Stimulated activated CD8-positive, alpha-beta memory T cell treated with anti-CD3 and anti-CD28 coated beads, Interleukin-12 subunit alpha, Interleukin-12 subunit beta, amount 100 ng/mL, for 24 hours (primary cell): ENCODE results near the gene STAC2.
A peak's percentile ranks its signal among the peaks of the same experiment; 100 is the strongest.
"Not testable (repeated sequence)": the region's sequence is repeated elsewhere in the genome, so short reads cannot be mapped to it uniquely, and the experiment has no call there.

ENCODE experiments used
- DNase-seq: peaks from one replicate; pipeline ENCODE4 v3.0.0-alpha.2; 2020; ENCODE audit errors: extremely low read depth

The STAC2 gene

DNA sequence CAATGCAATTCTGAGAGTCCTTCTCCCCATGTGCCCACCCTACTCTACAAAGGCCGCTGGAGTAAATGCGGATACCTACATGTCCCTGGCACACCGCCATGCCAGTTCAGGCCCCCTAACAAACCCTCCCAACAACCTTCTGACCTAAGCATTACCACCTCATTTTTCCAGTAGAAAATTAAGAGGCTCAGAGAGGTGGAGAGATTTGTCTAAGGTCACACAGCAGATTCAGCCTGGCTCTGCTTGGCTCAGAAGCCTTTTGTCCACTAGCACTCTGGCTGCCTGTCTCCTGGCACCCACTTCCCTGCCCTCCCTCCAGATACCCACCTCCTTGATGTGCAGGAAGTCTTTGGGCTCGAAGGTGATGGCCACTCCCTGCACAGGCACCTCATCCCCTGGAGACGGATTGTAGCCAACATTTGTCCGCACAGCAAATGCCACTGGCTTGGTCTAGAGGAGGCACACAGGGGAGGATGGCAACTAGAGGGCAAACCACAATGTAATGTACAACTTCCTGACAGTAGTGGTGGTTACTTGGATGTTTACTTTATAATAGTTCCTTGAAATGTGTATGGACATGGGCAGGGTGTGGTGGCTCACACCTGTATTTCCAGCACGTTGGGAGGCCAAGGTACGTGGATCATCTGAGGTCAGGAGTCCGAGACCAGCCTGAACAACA lies 38.5 kb downstream of the STAC2 start:
- no peak for DNase-seq

DNA sequence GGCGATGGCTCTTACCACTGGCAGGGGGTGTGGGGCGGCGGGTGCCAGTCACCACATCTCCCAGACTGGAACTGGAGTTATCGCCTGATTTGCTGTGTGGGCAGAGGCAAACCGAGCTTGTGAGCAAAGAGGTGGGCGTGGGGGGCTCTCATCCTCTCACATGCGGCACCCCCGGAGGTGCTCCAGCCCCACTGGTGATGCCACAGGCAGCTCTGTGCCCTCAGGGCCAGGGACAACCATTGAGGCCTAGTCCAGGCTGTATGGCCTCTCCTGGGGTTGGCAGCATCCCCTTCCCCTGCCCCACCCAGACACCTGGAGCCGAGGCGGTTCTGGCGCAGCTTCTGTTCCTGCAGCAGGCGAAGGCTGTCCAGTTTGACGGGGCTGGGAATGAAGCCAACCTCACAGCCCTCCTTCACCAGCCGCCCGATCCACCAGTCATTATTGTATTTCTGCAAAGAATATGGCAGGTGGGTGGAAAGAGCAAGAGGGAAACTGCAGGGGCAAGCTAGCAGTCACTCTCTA lies 39.2 kb downstream of the STAC2 start:
- DNase-seq, result no peak

DNA sequence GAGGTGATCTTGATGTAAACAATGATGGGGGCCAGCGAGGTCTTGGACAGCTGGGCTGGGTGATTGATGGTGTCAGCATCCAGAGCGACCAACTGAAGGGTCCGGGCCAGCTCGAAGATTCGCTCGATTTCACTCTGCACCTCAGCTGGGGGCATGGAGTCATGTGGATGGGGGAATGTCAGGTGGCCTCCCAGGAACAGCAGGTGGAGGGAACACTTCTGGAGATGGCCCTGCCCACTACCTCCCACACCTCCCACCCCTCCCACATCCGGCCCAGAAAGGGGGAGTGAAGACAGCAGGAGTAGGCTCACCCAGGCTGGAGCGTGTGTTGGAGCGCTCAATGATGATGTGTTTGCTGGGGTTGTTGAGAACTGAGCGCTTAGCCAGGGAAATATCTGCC lies 42.0 kb downstream of the STAC2 start:
- no peak for DNase-seq

DNA sequence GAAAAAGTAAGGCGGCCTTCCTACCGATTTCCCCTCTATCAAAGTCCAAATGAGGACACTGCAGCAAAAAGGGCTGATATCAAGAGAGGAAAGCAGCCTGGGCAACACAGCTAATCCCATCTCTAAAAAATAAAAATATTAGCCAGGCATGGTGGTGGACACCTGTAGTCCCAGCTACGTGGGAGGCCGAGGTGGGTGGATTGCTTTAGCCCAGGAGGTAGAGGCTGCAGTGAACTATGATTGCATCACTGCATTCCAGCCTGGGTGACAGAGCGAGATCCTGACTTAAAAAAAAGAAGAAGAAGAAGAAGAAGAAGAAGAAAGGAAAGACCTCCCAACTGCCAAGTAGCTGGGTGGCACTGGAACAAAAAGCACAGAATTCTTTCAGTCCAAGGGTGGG lies 42.7 kb downstream of the STAC2 start:
- no peak for DNase-seq

DNA sequence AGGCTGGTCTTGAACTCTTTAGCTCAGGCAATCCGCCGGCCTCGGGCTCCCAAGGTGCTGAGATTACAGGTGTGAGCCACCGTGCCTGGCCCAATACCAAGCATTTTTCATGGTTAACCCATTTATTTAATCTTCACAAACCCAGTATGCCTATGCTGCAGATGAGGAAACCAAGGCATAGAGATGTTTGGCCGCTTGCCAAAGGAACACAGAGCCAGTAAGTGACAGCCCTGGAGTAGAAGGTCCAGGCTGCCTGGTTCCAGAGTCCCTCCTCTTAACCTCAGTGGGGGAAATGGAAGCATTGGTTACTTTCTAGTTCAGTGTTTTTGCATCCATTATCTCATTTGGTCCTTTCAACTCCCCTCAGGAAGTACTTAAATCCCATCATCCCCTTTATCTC lies 44.4 kb downstream of the STAC2 start:
- DNase-seq, result no peak

DNA sequence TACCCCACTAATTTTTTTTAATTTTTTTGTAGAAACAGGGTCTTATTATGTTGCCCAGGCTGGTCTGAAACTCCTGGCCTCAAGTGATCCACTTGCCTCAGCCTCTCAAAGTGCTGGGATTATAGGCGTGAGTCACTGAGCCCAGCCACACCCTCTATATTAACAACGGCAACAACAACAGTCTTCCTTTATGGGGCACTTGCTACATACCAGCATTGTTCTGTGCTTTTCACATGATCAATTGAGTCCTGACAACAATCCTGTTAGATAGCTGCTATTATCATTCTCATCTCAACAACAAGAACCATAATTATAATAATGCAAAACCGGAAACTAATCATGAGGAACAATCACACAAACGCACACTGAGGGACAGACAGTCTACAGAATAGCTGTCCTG lies 47.2 kb downstream of the STAC2 start:
- no peak for DNase-seq

DNA sequence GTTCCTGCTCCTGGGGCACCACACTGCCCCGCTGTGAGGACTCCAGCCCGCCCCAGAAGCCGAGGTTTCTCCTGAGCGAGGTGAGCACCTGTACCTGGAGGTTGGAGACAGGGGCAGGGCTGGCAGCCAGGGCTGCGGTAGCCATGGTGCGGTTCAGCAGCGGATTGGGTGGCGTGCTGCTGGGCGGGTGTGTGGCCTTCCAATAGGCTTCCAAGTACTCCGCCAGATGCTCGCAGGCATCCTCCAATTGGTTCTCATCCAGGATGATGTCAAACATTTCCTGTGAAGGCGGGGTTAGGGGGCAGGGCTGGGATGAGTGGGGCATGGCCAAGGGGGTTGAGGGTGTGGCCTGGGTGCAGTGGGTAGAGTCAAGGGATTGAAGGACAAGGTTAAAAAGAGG lies 48.5 kb downstream of the STAC2 start:
- DNase-seq, result no peak

DNA sequence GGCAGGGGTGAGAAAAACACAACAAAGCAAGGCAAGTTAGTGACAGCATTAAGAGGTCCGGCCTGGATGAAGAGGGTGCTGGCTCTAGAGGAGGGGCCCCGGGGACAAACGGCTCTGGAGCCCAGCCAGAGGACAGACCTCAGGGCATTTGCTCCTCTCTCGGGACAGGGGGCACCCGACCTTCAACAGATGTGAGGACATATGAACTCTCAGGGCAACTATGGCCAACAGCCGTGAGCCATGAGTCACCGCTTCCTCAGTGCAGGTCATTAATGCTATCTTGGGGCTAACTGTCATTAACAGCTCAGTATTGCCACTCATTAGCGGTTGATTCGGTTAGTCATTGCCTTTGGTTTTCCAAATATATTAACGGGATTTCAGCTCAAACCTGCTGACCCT lies 50.1 kb downstream of the STAC2 start:
- DNase-seq, result no peak

DNA sequence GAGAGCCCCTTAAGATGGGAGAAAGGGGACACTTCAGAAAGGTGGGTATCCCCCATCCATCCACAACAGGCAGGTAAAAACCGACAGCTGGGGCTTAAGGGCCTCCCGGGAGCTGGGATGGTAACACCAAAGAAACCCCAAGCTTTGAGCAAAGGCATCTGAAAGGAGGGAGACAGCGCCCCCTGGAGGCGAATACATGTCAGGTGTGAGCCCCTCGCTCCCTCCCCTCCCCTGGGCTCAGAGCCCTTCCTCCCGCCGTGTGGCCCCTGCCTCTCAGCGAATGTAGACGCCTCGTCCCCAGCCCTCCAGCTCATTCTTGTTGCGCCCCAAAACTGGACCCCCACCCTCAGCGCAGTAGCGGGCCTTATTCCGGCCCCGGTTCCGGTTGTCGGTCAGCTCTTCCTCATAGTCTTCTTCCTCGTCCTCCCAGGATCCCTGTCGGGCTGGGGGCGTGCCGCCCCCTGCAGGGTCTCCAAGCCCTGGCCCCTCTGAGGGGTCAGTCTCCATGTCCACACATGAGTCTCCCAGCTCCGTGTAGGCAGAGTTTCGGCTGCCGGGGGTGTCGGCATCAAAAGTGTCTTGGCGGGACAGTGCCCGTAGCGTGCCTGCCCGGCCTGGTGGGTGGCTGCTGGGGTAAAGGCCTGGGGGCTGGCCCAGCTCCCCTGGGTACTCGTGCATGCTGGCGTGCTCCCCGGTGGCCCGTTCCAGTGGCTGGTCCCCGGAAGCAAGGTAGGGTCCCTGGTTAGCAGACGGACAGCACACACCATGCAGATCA lies 50.6 kb downstream of the STAC2 start:
- DNase-seq, result peak; percentile 49

DNA sequence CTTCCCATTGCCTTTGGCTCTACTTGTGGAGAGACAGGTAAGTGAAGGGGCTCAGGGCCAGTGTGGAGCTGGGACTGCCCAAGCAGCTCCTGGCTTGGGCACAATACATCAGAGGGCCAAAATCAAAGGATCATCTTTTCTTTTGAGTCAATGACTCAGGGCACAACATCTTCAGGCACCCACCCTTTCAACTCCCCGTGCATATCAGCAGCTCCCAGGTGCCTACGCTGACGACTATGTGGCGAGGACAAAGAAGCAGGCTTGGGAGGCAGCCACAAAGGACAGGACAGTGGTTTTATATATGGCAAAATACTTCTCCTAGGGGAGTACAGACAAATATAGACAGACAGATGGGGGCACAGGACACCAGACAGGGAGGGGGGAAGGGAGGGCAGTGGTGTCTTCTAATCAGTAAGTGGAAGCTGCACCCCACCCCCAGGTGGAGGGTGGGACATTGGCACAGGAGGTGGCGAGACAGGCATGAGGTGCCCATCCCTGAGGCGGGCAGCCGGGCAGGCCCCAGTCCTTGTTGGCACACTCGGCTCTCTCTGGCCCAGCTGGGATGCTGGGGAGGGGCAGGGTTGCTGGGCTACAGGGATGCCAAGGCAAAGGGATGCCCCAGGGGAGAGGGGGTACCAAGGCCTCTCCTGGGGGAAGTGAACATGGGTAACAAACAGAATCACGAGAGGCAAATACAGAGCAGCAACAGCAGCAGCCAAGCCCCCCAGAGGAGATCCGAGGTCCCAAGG lies 52.0 kb downstream of the STAC2 start:
- no peak for DNase-seq

DNA sequence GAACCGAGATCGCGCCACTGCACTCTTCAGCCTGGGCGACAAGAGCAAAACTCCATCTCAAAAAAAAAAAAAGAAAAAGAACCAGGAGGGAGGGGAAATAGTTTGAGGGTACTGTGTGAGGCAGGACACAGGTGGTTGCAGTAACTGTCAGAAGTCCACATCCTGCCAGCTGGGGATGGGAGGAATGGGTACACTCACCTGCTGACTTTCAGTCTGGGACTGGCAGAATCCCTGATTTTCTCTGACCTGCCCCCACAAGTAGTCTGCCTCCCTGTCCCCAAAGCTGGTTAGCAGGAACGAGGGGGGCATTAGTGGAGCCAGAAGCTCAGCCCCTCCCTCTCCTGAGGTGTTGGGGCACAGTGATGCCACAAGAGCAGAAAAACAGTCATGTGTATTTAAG lies 52.7 kb downstream of the STAC2 start:
- DNase-seq, result no peak

DNA sequence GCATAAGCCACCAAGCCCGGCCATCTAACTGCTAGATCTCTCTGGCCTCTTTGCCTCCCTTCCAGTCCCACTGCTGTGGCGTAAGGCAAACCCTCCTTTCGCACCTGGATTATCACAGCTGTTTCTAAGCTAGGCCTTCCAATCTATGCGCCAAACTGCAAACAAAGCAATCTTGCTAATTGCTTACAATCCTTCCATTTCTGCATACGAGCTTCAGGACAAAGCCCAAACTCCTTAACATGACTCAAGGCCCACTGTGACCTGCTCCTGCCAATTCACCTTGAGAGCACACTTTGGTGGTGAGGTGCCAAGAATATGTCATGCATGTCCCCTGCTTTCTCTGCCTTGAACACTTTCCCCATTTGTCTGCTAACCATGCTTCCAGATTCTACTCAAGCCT lies 53.8 kb downstream of the STAC2 start:
- no peak for DNase-seq

DNA sequence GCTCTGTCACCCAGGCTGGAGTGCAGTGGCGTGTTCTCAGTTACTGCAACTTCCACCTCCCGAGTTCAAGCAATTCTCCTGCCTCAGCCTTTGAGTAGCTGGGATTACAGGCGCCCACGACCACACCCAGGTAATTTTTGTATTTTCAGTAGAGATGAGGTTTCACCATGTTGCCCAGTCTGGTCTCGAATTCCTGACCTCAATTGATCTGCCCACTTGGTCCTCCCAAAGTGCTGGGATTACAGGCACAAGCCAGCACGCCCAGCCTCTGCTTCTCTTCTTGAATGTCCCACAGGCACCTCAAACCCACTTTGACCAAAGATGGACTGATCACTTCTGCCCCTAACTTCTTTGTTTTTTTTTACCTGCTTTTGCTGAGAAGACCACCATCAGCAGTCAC lies 55.2 kb downstream of the STAC2 start:
- no peak for DNase-seq

DNA sequence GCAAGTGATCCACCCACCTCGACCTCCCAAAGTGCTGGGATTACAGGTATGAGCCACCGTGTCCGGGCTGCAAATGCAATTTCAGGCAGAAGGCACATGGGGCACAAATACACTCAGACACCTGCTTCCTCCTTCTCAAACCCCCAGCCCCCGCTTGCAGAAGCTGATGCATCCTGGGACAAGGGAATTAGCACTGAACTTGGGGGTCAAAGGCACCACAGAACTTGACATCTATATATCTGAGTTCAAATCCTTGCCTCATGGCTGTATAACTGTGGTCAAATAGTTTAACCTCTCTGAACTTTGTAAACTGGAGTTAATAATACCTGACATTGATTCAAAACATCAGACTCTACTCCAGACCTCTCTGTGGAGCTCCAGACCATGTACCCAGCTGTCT lies 55.6 kb downstream of the STAC2 start:
- DNase-seq, result no peak

DNA sequence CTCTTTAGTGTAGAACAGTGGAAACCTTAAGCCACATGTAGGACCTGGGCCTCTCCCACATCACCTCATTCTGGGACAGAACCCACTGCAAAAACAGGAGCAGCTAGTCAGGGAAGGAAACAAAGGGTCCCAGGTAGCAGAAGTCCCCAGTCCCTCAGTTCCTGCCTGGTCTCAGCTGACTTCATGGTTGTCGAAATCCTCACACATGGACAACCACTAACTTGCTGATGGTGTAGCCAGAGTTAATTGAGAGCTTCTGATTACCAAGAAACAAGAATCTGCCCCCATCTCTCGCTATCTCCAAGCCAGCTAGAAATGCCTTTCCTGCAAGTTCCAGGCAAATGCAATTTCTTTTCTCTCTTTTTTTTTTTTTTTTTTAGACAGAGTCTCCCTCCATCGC lies 56.2 kb downstream of the STAC2 start:
- DNase-seq, result no peak

DNA sequence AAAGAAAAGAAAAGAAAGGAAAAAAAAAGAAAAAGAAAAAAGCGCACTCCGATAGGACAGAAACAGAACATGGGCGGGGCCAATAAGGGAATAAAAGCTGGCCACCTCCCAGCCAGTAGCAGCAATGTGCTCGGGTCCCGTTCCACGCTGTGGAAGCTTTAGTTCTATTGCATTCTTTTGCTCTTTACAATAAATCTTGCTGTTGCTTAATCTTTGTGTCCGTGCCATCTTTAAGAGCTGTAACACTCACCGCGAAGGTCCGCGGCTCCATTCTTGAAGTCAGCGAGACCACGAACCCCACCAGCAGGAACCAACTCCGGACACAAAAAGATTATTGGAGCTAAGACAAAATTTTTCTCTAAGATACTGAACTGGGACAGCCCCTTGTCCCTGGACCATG lies 56.6 kb downstream of the STAC2 start:
- no peak for DNase-seq

DNA sequence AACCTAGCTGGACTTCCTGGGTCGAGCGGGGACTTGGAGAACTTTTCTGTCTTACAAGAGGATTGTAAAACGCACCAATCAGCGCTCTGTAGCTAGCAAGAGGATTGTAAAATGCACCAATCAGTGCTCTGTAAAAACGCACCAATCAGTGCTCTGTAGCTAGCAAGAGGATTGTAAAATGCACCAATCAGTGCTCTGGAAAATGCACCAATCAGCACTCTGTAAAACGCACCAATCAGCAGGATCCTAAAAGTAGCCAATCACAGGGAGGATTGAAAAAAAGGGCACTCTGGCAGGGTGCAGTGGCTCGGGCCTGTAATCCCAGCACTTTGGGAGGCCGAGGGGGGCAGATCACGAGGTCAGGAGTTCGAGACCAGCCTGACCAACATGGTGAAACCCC lies 57.2 kb downstream of the STAC2 start:
- not testable (repeated sequence) for DNase-seq

DNA sequence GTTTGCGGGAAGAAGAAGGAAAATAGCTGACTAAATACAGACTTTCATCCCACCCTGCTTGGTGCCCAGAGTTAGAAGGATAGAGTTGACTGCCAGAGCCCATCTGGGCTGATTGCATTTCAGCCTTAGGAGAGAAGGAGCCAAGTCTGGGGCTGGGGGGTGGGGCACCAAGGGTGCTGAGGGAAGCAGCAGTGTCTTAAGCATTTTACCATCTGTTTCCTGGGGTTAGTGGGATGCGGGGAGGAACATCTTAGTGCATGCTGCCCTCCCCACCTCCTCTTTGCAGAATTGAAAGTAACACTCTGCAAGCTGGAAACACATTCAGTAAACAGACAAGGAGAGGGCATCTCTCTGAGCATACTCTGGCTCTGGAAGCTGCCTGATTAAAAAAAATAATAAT lies 58.3 kb downstream of the STAC2 start:
- no peak for DNase-seq

DNA sequence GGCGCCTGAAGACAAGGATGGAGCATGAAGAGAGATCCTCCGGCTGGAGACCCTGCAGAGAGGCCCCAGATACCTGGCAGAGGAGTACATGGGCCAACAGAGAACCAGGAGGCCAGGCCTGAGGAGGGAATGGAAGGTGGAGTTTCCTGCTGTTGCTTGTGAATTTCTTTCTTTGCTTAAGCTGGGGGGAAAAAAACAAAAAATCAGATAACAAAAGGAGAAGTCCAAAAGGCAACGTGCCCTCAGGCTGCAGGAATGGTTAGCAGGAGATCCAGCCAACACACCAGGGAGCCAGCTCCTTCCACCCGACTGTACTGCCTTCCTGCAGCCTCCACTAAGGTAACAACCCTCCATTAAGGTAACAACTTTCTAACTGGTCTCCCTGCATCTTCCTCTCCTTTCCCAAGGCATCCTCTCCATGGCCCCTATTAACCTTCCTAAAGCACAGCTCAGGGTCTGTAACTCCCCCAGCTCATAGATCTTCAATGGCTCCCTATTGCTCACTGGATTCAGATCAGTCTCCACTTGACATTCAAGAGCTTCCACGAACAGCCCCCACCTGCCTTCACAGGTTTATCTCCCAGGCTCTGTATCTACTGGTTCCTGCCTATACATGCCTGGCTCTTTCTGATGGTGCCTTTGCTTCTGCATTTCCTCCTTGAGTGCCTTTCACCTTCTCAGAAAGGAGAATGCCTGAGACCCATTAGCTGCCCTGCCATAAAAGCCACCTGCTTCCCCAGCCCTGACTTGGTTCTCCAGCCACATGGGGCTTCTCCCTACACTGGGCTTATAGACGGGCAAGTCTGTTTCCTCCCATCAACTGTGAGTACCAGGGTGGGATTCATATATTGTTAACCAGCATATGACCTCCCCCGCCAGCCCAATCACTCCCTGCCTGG lies 59.1 kb downstream of the STAC2 start:
- no peak for DNase-seq

DNA sequence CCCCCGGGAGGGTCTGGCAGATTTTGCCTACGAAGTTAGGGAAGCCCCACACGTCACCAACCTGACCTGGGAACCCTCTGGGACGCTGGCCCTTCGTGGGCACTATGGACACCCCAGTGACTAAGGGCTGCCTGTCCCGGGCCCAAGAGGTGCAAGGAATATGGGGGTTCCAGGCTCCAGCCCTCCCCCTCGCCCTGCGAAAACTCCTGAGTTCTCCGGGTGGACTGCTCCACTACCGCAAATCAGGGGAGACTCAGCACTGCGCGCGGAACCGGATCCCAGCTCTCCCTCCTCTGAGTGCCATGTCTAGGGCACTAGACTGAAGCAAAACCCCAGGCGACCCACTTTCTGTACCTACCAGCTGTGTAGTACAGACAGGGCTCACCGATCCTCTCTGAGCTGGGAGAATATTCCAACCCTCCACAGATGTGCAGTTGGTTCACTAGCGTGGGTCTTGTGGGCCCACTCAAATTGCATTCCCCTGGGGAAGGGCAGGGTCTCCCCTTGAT lies 59.9 kb downstream of the STAC2 start, which contains the start of gene ARL5C:
ARL5C (minus strand) TSS at position 321 of the 509 bp plus-strand sequence. CDS start 401 bp downstream, outside the sequence.
- DNase-seq, result no peak

DNA sequence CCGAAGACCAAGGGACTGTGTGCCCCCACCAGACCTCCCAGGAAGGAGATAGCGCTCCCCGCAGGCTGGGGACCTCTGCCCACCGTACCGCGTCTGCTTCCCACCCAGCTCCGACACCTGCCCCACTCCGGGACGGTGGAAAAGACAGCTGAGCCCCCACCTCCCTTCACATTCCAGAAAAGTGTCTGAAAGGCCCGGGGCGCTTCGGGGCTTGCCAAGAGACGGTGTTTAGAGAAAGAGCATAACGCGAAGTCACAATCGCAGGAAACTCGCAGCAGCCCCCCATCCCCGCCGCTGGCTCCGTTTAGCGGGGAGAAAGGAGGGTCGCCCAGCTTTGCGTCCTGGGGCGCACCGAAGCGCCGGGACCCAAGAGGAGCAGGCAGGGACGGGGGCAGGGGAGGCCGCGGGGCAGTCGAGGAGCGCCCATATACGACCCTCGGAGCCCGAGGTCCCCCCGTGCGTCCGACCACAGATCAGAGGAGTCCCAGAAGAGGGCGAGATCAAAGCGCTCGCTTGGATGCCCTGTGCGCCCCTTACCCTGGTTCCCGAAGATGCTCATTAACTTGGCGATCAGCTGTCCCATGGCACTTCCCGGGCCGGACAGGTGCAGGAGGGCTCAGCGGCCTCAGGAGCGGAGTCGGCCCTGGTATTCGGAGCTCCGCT lies 60.4 kb downstream of the STAC2 start:
- no peak for DNase-seq
